HepG2 (cell line): ENCODE results near the gene CAMKK1. TPM values are rescaled to one million over a fixed set of nuclear protein-coding genes. Genes with fewer than 3 reads are reported as not detected.

Experiments used
- AGO2 ChIP-seq: fragments of 200-400 bp; formaldehyde crosslinking; optimal IDR thresholded peaks from 2 replicates; pipeline ENCODE3; 2017; ENCODE audit warnings: mild to moderate bottlenecking, low read depth, low read length, moderate library complexity
- MXI1 ChIP-seq: IDR thresholded peaks from 3 replicates; pipeline ENCODE4 v1.6.1; 2012; ENCODE audit warnings: low read depth, low read length, inconsistent platforms, borderline replicate concordance
- MYNN ChIP-seq: sonication (generic); formaldehyde crosslinking; IDR thresholded peaks from 2 replicates; pipeline ENCODE4 v1.4.0; 2020; ENCODE audit warnings: mild to moderate bottlenecking, low read depth, missing genetic modification reagents
- PAX8 ChIP-seq: sonication (generic); formaldehyde crosslinking; IDR thresholded peaks from 2 replicates; pipeline ENCODE4 v1.8.0; 2022; ENCODE audit warnings: mild to moderate bottlenecking, missing genetic modification reagents, borderline replicate concordance
- PHF5A ChIP-seq: IDR thresholded peaks from one replicate; pipeline ENCODE4 v1.6.1; 2018; ENCODE audit warnings: low read depth, missing genetic modification reagents; ENCODE audit not compliant: unreplicated experiment
- PLRG1 ChIP-seq: fragments of 450-650 bp; conservative IDR thresholded peaks from 2 replicates; pipeline ENCODE4 v1.6.1; 2016
- RAD51 ChIP-seq: fragments of 450-650 bp; IDR thresholded peaks from 2 replicates; pipeline ENCODE4 v1.6.1; 2016; ENCODE audit warnings: borderline replicate concordance
- SSRP1 ChIP-seq: IDR thresholded peaks from 2 replicates; pipeline ENCODE4 v1.6.1; 2016; ENCODE audit warnings: control low read depth
- TARDBP ChIP-seq: sonication (generic); formaldehyde crosslinking; IDR thresholded peaks from 2 replicates; pipeline ENCODE4 v1.8.0; 2022; ENCODE audit warnings: mild to moderate bottlenecking, missing genetic modification reagents
- ZFP41 ChIP-seq: sonication (generic); formaldehyde crosslinking; IDR thresholded peaks from 2 replicates; pipeline ENCODE4 v1.4.0; 2020; ENCODE audit warnings: mild to moderate bottlenecking, missing genetic modification reagents, borderline replicate concordance
- ZNF432 ChIP-seq: sonication (generic); formaldehyde crosslinking; IDR thresholded peaks from 2 replicates; pipeline ENCODE4 v1.5.0; 2020; ENCODE audit warnings: missing genetic modification reagents, mild to moderate bottlenecking, borderline replicate concordance
- polyA plus RNA-seq, 8 experiments: library from polyadenylated mRNA; depleted of rRNA in 3 of 8; stranded (reverse) in 7 of 8; unstranded in 1 of 8; fragments of >200 nt; fragmentation: Illumina TruSeq in 4 of 8; extraction: Trizol in 4 of 8; gene quantifications; 2 replicates each; pipeline versions ENCODE4 v1.2.1 to v1.2.3, GENCODE V29; 2011 to 2016; ENCODE audit warnings: low read depth in 4 of 8, missing spikeins in 1 of 8, mixed read lengths in 1 of 8; ENCODE audit not compliant: insufficient read depth in 1 of 8
- total RNA-seq, 5 experiments: library from RNA; depleted of rRNA; stranded (reverse); fragments of >200 nt; fragmentation: Illumina TruSeq; extraction: Trizol; gene quantifications; 2 replicates each; pipeline ENCODE4 v1.2.3, GENCODE V29; 2016; ENCODE audit warnings: low read depth in 1 of 5
- TF ChIP-seq, protein P1 (sequence below): sonication (generic); formaldehyde crosslinking; IDR thresholded peaks from 2 replicates; pipeline ENCODE4 v1.8.0; 2022; ENCODE audit warnings: missing genetic modification reagents, mild to moderate bottlenecking, borderline replicate concordance
- TF ChIP-seq, protein P2 (sequence below): sonication (generic); formaldehyde crosslinking; IDR thresholded peaks from 2 replicates; pipeline ENCODE4 v1.4.0; 2020; ENCODE audit warnings: mild to moderate bottlenecking, missing genetic modification reagents
- TF ChIP-seq, protein P3 (sequence below): sonication (generic); formaldehyde crosslinking; IDR thresholded peaks from 2 replicates; pipeline ENCODE4 v1.4.0; 2020; ENCODE audit warnings: missing genetic modification reagents, borderline replicate concordance
- TF ChIP-seq, protein P4 (sequence below): sonication (generic); formaldehyde crosslinking; IDR thresholded peaks from 2 replicates; pipeline ENCODE4 v1.5.0; 2020; ENCODE audit warnings: mild to moderate bottlenecking, missing genetic modification reagents
- TF ChIP-seq, protein P5 (sequence below): IDR thresholded peaks from 2 replicates; pipeline ENCODE4 v1.6.1; 2016; ENCODE audit warnings: missing compliant biosample characterization, missing genetic modification reagents, borderline replicate concordance

CAMKK1 gene
- total and polyA plus RNA-seq, 2 of the 13 experiments (the other 11 are each of a cell fraction or from before 2014, with no cell fraction given) = 1.5 to 1.6 TPM

DNA sequence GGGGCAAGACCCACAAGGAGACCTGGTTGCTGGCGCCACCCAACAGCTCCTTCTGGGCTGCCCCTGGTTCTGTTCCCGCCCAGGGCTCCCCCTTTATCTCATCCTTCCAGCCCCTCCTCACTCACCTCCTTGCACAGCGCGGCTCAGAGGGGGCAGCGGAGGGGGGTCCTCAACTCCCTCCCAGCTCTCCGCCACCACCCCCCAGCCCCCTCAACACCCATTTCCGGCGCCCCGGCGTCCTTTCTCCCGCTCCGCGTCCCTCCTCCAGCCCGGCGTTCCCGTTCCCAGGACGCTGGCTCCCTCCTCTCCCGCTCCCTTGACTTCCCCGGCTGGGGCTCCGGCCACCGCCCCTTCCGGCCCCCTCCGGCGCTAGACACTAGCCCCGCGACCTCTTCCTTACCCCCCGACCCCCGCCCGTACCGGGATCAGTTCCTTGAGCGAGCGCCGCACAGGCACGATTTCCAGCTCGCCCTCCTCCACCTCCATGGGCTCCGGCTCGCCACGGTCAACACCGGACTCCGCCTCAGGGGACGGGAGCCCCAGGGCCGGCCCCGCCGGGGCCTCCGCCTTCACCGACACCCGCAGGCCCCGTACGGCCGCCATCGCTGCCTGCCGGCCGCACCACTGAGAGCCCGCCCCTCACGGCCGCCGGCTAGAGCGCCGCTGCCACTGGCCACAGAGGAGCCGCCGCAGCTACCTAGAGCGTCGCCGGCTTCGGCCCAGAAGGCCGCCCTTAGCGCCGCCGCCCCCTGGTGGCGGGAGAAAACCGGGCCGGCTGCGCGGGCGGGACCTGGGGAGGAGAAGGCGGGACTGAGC lies 47.0 kb downstream of the CAMKK1 start, which contains the start of gene NCBP3 (continued):
- TF ChIP-seq, protein P1, sequence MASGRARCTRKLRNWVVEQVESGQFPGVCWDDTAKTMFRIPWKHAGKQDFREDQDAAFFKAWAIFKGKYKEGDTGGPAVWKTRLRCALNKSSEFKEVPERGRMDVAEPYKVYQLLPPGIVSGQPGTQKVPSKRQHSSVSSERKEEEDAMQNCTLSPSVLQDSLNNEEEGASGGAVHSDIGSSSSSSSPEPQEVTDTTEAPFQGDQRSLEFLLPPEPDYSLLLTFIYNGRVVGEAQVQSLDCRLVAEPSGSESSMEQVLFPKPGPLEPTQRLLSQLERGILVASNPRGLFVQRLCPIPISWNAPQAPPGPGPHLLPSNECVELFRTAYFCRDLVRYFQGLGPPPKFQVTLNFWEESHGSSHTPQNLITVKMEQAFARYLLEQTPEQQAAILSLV (CRISPR knock-in tag) = peak; percentile 75; the same call in 1 of the 2 replicates
- TF ChIP-seq PHF5A (CRISPR knock-in tag) = peak; percentile 92
- TF ChIP-seq, protein P2, sequence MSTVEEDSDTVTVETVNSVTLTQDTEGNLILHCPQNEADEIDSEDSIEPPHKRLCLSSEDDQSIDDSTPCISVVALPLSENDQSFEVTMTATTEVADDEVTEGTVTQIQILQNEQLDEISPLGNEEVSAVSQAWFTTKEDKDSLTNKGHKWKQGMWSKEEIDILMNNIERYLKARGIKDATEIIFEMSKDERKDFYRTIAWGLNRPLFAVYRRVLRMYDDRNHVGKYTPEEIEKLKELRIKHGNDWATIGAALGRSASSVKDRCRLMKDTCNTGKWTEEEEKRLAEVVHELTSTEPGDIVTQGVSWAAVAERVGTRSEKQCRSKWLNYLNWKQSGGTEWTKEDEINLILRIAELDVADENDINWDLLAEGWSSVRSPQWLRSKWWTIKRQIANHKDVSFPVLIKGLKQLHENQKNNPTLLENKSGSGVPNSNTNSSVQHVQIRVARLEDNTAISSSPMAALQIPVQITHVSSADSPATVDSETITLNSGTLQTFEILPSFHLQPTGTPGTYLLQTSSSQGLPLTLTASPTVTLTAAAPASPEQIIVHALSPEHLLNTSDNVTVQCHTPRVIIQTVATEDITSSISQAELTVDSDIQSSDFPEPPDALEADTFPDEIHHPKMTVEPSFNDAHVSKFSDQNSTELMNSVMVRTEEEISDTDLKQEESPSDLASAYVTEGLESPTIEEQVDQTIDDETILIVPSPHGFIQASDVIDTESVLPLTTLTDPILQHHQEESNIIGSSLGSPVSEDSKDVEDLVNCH (CRISPR knock-in tag) = no peak
- TF ChIP-seq ZNF432 (CRISPR knock-in tag) = no peak
- no peak for TF ChIP-seq RAD51
- TF ChIP-seq, protein P3, sequence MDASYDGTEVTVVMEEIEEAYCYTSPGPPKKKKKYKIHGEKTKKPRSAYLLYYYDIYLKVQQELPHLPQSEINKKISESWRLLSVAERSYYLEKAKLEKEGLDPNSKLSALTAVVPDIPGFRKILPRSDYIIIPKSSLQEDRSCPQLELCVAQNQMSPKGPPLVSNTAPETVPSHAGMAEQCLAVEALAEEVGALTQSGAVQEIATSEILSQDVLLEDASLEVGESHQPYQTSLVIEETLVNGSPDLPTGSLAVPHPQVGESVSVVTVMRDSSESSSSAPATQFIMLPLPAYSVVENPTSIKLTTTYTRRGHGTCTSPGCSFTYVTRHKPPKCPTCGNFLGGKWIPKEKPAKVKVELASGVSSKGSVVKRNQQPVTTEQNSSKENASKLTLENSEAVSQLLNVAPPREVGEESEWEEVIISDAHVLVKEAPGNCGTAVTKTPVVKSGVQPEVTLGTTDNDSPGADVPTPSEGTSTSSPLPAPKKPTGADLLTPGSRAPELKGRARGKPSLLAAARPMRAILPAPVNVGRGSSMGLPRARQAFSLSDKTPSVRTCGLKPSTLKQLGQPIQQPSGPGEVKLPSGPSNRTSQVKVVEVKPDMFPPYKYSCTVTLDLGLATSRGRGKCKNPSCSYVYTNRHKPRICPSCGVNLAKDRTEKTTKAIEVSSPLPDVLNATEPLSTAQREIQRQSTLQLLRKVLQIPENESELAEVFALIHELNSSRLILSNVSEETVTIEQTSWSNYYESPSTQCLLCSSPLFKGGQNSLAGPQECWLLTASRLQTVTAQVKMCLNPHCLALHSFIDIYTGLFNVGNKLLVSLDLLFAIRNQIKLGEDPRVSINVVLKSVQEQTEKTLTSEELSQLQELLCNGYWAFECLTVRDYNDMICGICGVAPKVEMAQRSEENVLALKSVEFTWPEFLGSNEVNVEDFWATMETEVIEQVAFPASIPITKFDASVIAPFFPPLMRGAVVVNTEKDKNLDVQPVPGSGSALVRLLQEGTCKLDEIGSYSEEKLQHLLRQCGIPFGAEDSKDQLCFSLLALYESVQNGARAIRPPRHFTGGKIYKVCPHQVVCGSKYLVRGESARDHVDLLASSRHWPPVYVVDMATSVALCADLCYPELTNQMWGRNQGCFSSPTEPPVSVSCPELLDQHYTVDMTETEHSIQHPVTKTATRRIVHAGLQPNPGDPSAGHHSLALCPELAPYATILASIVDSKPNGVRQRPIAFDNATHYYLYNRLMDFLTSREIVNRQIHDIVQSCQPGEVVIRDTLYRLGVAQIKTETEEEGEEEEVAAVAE (CRISPR knock-in tag) = no peak
- no peak for TF ChIP-seq PAX8
- no peak for TF ChIP-seq SSRP1
- peak; percentile 97 for TF ChIP-seq TARDBP (CRISPR knock-in tag)
- no peak for TF ChIP-seq MYNN (CRISPR knock-in tag)
- peak; percentile 69; the same call in 1 of the 3 replicates for TF ChIP-seq MXI1
- TF ChIP-seq ZFP41 (CRISPR knock-in tag) = no peak
- TF ChIP-seq, protein P4, sequence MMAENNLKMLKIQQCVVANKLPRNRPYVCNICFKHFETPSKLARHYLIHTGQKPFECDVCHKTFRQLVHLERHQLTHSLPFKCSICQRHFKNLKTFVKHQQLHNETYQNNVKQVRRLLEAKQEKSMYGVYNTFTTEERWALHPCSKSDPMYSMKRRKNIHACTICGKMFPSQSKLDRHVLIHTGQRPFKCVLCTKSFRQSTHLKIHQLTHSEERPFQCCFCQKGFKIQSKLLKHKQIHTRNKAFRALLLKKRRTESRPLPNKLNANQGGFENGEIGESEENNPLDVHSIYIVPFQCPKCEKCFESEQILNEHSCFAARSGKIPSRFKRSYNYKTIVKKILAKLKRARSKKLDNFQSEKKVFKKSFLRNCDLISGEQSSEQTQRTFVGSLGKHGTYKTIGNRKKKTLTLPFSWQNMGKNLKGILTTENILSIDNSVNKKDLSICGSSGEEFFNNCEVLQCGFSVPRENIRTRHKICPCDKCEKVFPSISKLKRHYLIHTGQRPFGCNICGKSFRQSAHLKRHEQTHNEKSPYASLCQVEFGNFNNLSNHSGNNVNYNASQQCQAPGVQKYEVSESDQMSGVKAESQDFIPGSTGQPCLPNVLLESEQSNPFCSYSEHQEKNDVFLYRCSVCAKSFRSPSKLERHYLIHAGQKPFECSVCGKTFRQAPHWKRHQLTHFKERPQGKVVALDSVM (CRISPR knock-in tag) = peak; percentile 73; the same call in 1 of the 2 replicates
- TF ChIP-seq, protein P5, sequence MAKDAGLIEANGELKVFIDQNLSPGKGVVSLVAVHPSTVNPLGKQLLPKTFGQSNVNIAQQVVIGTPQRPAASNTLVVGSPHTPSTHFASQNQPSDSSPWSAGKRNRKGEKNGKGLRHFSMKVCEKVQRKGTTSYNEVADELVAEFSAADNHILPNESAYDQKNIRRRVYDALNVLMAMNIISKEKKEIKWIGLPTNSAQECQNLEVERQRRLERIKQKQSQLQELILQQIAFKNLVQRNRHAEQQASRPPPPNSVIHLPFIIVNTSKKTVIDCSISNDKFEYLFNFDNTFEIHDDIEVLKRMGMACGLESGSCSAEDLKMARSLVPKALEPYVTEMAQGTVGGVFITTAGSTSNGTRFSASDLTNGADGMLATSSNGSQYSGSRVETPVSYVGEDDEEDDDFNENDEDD (CRISPR knock-in tag) = peak; percentile 71; the same call in 1 of the 2 replicates
- no peak for TF ChIP-seq PLRG1
- TF ChIP-seq AGO2 = peak; percentile 69
